PFSK-1 (cell line): ENCODE data around the gene MAP2K7.

Source experiments
- FOXP2 ChIP-seq: optimal IDR thresholded peaks from 2 replicates; pipeline ENCODE3; 2011; ENCODE audit warnings: borderline replicate concordance, control low read depth, inconsistent platforms; ENCODE audit not compliant: insufficient read depth; ENCODE audit errors: extremely low read length, extremely low read depth
- POLR2AphosphoS5 ChIP-seq: IDR thresholded peaks from 2 replicates; pipeline ENCODE4 v1.6.1; 2012; ENCODE audit warnings: low read depth, mild to moderate bottlenecking, control low read depth, low read length, moderate library complexity
- REST ChIP-seq, 2 experiments: IDR thresholded peaks; 2 replicates each; pipeline versions ENCODE4 v1.6.1 to v1.8.0; 2011 to 2012; ENCODE audit warnings: low read depth in 2 of 2, low read length in 2 of 2, control low read depth in 1 of 2, inconsistent platforms in 1 of 2, mild to moderate bottlenecking in 1 of 2, moderate library complexity in 1 of 2; ENCODE audit not compliant: insufficient read depth in 1 of 2
- SIN3A ChIP-seq: IDR thresholded peaks from 2 replicates; pipeline ENCODE4 v1.6.1; 2012; ENCODE audit warnings: mild to moderate bottlenecking, low read length, moderate library complexity, borderline replicate concordance; ENCODE audit not compliant: insufficient read depth
- TAF1 ChIP-seq: IDR thresholded peaks from 2 replicates; pipeline ENCODE4 v1.6.1; 2012; ENCODE audit warnings: low read length, control low read depth, borderline replicate concordance; ENCODE audit not compliant: insufficient read depth

The MAP2K7 gene

GRCh38 chr19:7900401-7900870 lies 3.2 kb upstream of the MAP2K7 start:
- TF ChIP-seq REST (IDR thresholded peaks at IDR 0.05; ENCODE audit: insufficient read depth in 1 of 2, low read depth in 2 of 2, low read length in 2 of 2): no peak
- no peak for TF ChIP-seq POLR2AphosphoS5
- no peak for TF ChIP-seq TAF1
- no peak for TF ChIP-seq SIN3A
- TF ChIP-seq FOXP2: no peak

DNA sequence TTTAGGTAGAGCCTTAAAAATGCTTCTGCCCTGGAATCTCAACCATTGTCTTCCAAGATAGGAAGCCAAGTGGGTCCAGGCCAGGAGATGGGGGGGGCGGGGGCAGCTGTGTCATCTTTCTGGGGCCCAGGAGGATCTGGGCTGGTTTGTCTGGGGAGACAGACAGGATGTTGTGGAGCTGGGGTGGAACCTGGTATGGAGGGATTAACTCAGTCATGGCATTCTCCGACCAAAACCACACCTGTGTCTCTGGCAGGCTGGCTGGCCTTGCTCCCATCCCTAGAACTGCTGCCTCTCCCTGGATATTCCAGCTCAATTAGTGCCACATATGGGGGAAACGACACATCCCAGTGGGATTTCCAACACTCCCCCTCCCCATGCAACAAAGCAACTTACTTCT lies 2.7 kb upstream of the MAP2K7 start:
- TF ChIP-seq TAF1 (no peak), POLR2AphosphoS5 (no peak), FOXP2 (no peak), REST (IDR thresholded peaks at IDR 0.05; ENCODE audit: insufficient read depth in 1 of 2, low read depth in 2 of 2, low read length in 2 of 2) (no peak), SIN3A (no peak)

DNA sequence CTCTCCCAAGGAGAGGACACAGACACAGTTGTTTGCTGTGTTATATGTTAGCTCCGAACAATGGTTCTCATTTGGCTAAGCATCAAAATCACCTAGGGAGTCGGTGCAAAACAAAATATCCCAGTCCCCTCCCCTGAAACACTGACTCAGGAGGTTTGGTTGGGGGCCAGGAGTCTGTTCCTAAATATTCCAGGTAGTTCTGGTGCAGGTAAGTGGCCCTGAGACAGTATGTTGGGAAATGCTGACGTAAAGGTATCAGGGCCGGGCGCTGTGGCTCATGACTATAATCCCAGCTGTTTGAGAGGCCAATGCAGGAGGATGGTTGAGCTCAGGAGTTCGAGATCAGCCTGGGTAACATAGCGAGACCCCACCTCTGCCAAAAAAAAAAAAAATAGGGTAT lies 2.3 kb upstream of the MAP2K7 start:
- TF ChIP-seq TAF1: no peak
- TF ChIP-seq POLR2AphosphoS5: no peak
- no peak for TF ChIP-seq SIN3A

- TF ChIP-seq POLR2AphosphoS5 (no peak), REST (IDR thresholded peaks at IDR 0.05; ENCODE audit: insufficient read depth in 1 of 2, low read depth in 2 of 2, low read length in 2 of 2) (no peak; a peak in 1 of 4 replicates), FOXP2 (no peak), SIN3A (no peak; the same call in 1 of the 2 replicates), TAF1 (no peak)
Measured at GRCh38 chr19:7902796-7903243, 857 bp upstream of the MAP2K7 start.

DNA sequence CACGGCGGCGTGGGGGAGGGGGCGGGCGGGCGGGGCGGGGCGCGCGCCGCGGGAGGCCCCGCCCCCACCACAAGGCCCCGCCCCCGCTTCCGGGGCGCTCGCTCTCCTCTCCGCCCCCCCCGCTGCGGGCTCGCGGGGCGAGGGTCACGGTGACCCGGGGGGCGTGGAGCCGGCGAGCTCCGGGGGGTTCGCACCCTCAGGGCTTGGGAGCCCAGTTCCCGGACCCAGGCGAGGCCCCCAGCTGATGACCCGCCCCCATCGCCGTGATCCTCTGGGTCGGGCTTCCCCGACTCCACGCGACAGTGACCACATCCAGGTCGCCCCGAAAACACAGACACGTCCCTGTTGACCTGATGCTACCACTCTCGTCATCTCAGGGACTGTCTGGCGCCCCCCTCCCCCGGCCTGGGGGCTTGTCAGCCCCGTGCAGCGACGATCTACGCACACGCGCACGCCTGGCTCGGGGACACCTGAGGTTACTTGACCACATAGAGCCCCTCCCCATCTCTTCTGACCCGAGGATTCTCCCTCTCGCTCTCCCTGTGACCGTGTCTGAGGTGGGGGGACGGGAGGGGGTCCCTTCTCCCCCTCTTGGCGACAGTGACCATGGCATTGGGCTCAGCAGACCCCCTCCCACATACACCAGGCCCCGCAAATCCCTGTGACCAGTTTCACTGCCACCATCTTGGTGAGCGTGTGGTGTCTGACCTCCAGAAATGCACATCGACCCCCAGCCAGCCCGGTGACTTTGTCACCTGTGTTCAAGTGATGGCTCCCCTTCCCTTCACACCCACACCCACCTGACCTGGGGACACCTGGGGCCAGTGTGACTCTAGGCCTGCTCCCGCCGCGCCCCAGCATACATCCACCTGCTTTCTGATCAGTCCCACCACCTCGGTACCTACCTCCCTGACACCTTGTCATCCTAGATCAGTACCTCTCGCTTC lies 670 bp downstream of the MAP2K7 start:
- TF ChIP-seq POLR2AphosphoS5 (0 out of 2 replicates have a peak, but pooled peaks have one; percentile 3), REST (IDR thresholded peaks at IDR 0.05; ENCODE audit: insufficient read depth in 1 of 2, low read depth in 2 of 2, low read length in 2 of 2) (no peak)
